ENCODE results near the gene PNMA5.

DNA sequence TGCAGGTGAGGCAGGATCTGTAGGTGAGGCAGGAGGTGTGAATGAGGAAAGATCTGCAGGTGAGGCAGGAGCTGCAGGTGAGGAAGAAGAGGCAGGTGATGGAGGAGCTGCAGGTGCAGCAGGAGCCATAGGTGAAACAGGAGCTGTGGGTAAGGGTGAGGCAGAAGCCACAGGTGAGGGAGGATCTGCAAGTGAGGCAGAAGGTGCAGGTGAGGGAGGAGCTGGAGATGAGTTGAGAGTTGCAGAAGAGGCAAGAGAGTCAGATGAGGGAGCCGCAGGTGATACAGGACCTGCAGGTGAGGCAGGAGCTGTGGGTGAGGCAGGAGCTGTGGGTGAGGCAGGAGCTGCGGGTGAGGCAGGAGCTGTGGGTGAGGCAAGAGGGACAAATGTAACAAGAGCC, 35.2 kb upstream of the PNMA5 start:
- TF ChIP-seq, protein P1, sequence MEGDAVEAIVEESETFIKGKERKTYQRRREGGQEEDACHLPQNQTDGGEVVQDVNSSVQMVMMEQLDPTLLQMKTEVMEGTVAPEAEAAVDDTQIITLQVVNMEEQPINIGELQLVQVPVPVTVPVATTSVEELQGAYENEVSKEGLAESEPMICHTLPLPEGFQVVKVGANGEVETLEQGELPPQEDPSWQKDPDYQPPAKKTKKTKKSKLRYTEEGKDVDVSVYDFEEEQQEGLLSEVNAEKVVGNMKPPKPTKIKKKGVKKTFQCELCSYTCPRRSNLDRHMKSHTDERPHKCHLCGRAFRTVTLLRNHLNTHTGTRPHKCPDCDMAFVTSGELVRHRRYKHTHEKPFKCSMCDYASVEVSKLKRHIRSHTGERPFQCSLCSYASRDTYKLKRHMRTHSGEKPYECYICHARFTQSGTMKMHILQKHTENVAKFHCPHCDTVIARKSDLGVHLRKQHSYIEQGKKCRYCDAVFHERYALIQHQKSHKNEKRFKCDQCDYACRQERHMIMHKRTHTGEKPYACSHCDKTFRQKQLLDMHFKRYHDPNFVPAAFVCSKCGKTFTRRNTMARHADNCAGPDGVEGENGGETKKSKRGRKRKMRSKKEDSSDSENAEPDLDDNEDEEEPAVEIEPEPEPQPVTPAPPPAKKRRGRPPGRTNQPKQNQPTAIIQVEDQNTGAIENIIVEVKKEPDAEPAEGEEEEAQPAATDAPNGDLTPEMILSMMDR (IDR thresholded peaks at IDR 0.05), result no peak
- no peak for TF ChIP-seq EZH2 (IDR thresholded peaks at IDR 0.05)

All from neural progenitor cell (in vitro differentiated cells).